D721Med (cell line): Measurements from ENCODE around the gene ESR2.

Experiments used
- DNase-seq: peaks from one replicate; pipeline ENCODE4 v3.0.0; 2011; ENCODE audit warnings: low spot score; ENCODE audit not compliant: insufficient read length
- FAIRE-seq: peaks from 2 replicates; lab custom pipeline; 2011; peaks lifted over from hg19 to GRCh38; lab: Jason Lieb, UNC
- CTCF ChIP-seq: IDR thresholded peaks from 2 replicates; pipeline ENCODE4 v1.5.1; 2012; ENCODE audit warnings: mild to moderate bottlenecking, control low read depth; ENCODE audit not compliant: insufficient read depth; ENCODE audit errors: missing control alignments

ESR2 gene

GRCh38 chr14:64081174-64081746 is 212.9 kb downstream of the ESR2 start:
- TF ChIP-seq CTCF: no peak
- no peak for FAIRE-seq
- DNase-seq: no peak

- TF ChIP-seq CTCF: no peak
- DNase-seq (no peak), FAIRE-seq (no peak)
These were observed 213.7 kb downstream of the ESR2 start for GRCh38 chr14:64080452-64080851.

GRCh38 chr14:64075613-64076005 is 218.6 kb downstream of the ESR2 start:
- DNase-seq (no peak), FAIRE-seq (no peak)
- no peak for TF ChIP-seq CTCF

GRCh38 chr14:64074961-64075612 is 219.1 kb downstream of the ESR2 start:
- no peak for TF ChIP-seq CTCF
- DNase-seq (no peak), FAIRE-seq (no peak)

- DNase-seq: no peak
- no peak for TF ChIP-seq CTCF
- no peak for FAIRE-seq
These were observed 224.4 kb downstream of the ESR2 start for GRCh38 chr14:64069634-64070359.

GRCh38 chr14:64064447-64064846 is 229.7 kb downstream of the ESR2 start:
- TF ChIP-seq CTCF: no peak
- DNase-seq: no peak
- no peak for FAIRE-seq
